GM12872 (cell line): ENCODE results near the gene TMC5.

ENCODE experiments used
- CTCF ChIP-seq: IDR thresholded peaks from 3 replicates; pipeline ENCODE4 v1.5.1; 2011; ENCODE audit warnings: low read depth, mild to moderate bottlenecking, low read length, moderate library complexity; ENCODE audit not compliant: insufficient read depth

Gene TMC5

GRCh38 chr16:19446886-19447285 lies 29.2 kb downstream of the TMC5 start:
- no peak for TF ChIP-seq CTCF

- no peak for TF ChIP-seq CTCF
Measured at GRCh38 chr16:19450186-19450585, 32.5 kb downstream of the TMC5 start.

- TF ChIP-seq CTCF, result no peak
Measured at GRCh38 chr16:19458722-19459379, 41.2 kb downstream of the TMC5 start.

GRCh38 chr16:19460397-19460796 lies 42.7 kb downstream of the TMC5 start:
- TF ChIP-seq CTCF, result no peak

GRCh38 chr16:19463468-19464315 lies 46.0 kb downstream of the TMC5 start:
- no peak for TF ChIP-seq CTCF

- no peak for TF ChIP-seq CTCF
Measured at GRCh38 chr16:19468300-19468699, 50.6 kb downstream of the TMC5 start.

GRCh38 chr16:19472482-19472881 lies 54.8 kb downstream of the TMC5 start:
- no peak for TF ChIP-seq CTCF
